A673 (cell line): Measurements from ENCODE around the gene HAP1.

Experiments
- CTCF ChIP-seq: fragments of 300-800, 200-600 bp; sonication (generic); conservative IDR thresholded peaks from 2 replicates; pipeline ENCODE4 v1.5.1; 2017; ENCODE audit warnings: low read depth, mild to moderate bottlenecking, antibody characterized with exemption, low read length, moderate library complexity, mixed read lengths
- EZH2 ChIP-seq: fragments of 200-600 bp; sonication (generic); IDR thresholded peaks from 2 replicates; pipeline ENCODE4 v1.6.1; 2017; ENCODE audit warnings: borderline replicate concordance, low read depth, mild to moderate bottlenecking, mixed read lengths, antibody characterized with exemption, low read length; ENCODE audit not compliant: poor library complexity, severe bottlenecking

GRCh38 chr17:41682631-41683030 is 51.8 kb downstream of the HAP1 start:
- TF ChIP-seq CTCF (no peak), EZH2 (no peak)
